Neural progenitor cell (in vitro differentiated cells): ENCODE measurements around the gene DOCK10.

Source experiments
- EZH2 ChIP-seq: fragments of 200-600 bp; sonication (generic); IDR thresholded peaks from 2 replicates; pipeline ENCODE4 v1.6.1; 2017; ENCODE audit warnings: antibody characterized with exemption, mild to moderate bottlenecking, moderate library complexity
- TF ChIP-seq, protein P1 (sequence below): fragments of 200-600 bp; sonication (generic); IDR thresholded peaks from 2 replicates; pipeline ENCODE4 v1.5.1; 2017; ENCODE audit warnings: antibody characterized with exemption, mild to moderate bottlenecking

DNA sequence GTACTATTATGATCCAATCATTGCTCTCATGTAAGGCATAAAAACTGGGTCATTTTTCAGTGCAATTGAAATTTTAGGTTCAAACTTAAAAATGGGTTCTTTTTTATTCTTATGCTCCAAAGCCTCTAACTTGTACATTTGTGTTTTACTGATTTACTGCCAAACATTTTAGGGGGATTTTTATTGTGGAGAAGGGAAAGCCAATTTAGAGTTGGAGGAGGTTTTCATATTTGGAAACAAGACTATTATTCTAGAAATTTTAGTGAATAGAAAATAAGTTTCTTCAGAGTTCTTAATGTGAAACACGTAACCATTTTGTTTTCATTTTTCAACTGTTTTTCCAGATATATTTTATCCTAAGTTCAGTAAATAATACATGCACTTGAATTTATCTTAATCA, 138.6 kb downstream of the DOCK10 start:
- TF ChIP-seq, protein P1, sequence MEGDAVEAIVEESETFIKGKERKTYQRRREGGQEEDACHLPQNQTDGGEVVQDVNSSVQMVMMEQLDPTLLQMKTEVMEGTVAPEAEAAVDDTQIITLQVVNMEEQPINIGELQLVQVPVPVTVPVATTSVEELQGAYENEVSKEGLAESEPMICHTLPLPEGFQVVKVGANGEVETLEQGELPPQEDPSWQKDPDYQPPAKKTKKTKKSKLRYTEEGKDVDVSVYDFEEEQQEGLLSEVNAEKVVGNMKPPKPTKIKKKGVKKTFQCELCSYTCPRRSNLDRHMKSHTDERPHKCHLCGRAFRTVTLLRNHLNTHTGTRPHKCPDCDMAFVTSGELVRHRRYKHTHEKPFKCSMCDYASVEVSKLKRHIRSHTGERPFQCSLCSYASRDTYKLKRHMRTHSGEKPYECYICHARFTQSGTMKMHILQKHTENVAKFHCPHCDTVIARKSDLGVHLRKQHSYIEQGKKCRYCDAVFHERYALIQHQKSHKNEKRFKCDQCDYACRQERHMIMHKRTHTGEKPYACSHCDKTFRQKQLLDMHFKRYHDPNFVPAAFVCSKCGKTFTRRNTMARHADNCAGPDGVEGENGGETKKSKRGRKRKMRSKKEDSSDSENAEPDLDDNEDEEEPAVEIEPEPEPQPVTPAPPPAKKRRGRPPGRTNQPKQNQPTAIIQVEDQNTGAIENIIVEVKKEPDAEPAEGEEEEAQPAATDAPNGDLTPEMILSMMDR: no peak
- no peak for TF ChIP-seq EZH2
